HG02678 (cell line): Measurements from ENCODE around the gene SYMPK.
A peak's percentile ranks its signal among the peaks of the same experiment; 100 is the strongest.

Source experiments
- ATAC-seq: cut with Tn5 transposase; IDR thresholded peaks from one replicate; pipeline ENCODE4 v1.9.1; 2021; ENCODE audit warnings: mild to moderate bottlenecking, moderate library complexity; ENCODE audit not compliant: unreplicated experiment

Gene SYMPK

GRCh38 chr19:45886427-45887199 lies 23.7 kb upstream of the SYMPK start:
- peak; percentile 59 for ATAC-seq

DNA sequence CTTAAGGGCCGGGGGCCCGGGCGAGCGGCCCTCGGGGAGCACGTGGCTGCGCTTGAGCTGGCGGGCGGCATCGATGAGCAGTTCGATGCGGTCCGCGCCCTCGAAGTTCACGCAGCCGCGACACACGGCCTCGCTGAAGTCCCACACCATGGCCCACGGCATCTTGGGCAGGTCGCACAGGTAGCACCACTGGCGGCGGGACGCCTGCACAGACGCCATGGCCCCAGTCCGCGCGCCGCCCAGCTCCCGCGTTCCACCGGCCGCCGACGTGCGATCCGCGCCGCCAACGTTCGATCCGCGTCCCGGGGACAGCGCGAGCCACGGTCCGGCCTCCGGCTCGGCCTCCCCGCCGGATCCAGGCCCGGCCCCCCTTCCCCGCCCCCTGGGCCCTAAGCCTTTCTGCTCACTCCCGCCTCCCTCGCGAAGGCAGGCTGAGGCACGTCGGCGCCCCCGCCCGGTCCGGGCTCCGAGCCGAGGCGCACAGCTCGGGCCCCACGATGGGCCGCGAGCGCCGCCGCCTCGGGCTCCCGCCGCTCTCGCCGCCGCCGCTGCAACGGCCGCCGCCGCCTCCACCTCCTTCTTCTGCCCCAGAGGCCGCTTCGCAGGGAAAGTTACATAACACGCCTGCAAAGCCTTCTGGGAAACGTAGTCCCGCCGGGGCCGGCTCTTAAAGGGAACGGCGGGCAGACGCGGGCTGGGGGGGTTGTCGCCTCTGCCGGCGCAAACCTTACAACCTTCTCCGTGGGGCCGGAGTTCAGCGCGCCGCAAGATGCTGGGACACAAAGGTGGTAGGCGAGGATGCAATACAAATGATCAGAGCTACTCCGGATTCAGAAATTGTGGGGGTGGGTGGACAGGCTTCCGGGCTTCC lies 22.8 kb upstream of the SYMPK start, which contains the start of gene IRF2BP1:
Gene IRF2BP1, minus strand, starts transcription at position 586 of the 871 bp plus-strand sequence. Its CDS starts 367 bp downstream, at position 219.
- ATAC-seq: peak; percentile 49

GRCh38 chr19:45884682-45885555 lies 22.0 kb upstream of the SYMPK start:
- ATAC-seq: no peak

DNA sequence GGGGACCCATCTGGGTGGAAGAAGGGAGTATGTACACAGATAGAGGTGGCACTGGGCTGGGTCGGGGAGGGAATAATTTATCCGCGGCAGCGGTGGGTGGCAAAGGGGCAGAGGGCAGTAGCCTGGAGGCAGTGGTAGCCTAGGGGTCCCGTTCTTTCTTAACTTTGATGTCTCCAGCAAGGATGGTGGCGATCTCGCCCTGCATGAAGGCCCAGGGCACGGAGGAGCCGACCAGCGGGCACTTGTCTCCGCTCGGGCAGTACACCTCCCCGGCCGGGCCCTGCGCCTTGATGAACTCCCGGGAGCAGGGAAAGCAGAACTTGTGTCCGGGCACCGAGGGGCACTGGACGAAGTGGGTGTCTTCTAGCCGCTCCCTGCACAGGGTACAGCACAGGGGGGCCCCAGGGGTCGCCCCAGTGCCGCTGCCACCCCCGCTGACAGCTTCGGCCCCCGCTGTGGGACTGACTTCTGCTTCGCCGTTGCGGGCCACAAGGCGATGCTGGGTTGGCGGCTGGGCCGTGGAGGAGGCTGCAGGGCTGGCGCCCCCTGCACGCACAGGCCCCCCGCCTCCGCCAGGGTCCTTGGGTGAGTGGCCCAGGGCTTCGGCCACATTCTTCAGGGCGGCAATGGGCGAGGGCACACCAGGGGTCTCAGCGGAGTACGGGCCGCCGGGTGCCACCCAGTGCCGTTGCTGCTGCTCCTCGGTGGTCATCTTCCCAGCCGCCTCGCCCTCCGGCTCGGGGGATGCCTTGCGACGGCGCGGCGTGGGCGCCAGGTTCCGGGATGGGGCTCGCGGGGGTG lies 21.1 kb upstream of the SYMPK start:
- no peak for ATAC-seq

DNA sequence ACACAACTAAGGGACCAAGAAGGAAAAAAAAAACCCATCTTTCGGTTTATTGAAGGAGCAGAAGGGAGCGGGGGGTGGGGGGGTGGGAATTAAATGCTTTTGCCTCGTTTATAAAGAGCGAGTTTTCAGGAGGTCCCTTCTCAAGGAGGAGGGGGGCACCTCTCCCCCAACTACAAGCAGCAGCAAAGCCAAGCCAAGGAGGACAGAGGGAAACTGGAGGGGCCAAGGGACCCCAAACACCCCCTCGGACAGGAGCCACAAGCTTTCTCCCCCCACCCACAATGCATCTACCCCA lies 20.6 kb upstream of the SYMPK start:
- ATAC-seq: no peak

GRCh38 chr19:45882652-45883585 lies 20.0 kb upstream of the SYMPK start:
- ATAC-seq: peak; percentile 40

DNA sequence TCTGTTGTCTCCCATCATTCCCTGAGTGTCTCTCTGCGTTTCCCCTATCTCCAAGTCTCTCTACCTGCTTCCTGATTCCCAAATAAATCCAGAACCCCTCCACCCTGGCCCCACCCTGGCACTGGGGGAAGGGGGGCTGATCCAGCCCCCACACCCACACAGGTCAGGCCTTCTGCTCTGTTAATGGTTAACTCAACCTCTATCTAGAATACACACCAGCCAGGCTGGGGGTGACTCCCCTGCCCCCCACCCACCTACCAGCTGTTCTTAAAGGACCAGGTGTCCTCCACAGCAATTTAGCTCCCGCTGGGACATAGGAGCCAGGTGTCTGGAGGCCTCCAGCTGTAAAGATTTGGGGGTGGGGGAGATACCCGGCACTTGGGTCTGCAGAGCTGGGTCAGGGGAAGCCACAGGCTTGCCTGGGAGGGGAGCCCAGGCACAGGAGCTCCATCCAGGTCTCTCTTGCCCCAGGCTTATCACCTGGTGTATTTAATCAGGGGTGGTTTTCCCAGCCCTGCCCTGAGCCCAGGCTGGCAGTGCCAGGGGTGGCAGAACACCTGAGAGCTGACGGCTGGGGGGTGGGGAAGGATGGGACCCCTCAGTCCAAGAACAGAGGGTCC lies 19.1 kb upstream of the SYMPK start:
- no peak for ATAC-seq

DNA sequence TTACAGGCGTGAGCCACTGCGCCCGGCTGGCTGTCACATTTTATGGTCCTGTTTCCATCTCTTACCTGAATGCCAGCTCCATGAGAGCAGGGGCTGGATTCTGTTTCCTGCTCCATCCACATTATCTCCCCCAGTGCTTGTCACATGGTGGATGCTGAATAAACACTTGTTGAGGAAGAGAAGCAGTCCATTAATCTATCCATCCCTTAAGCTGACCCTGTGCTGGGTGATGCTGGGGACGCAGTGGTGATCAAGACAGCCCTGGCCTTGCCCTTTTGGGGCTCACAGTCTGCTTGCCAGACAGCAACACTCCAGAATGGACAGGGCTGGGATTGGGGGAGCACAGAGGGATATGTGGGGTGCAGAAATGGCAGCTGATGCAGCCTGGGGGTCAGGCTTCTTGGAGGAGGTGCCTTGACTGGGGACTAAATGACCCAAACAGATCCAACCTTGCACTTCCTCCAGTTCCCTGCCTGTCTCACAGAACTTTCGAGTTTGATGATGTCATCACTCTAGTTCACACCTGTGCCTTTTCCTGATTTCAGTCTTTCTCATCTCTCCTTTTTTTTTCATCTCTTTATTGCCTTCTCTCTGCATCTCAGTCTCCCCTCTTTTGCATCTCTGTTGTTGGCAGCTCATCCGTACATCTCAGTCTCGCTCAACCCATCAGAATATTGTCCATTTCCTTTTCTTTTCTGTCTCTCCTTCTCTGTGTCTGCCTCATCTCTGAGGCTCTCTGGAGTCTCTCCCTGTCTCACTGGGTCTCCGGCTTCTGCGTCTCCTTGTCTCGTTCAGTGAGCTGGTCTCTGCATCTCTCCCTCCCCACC lies 18.3 kb upstream of the SYMPK start:
- no peak for ATAC-seq

DNA sequence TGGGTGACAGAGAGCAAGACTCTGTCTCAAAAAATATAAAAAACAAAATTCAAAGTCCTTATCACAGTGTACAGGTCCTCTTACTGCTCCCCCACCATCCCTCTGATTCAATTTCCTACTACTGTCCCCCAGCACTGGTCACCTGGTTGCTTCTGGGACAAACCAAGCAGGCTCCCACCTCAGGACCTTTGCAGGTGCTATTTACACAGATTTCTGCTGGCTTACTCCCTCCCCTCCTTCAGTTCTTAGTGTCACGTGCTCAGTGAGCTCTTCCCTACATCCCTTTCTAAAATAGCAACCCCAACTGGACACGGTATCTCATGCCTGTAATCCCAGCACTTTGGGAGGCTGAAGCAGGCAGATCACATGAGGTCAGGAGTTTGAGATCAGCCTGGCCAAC lies 17.0 kb upstream of the SYMPK start:
- ATAC-seq: no peak

DNA sequence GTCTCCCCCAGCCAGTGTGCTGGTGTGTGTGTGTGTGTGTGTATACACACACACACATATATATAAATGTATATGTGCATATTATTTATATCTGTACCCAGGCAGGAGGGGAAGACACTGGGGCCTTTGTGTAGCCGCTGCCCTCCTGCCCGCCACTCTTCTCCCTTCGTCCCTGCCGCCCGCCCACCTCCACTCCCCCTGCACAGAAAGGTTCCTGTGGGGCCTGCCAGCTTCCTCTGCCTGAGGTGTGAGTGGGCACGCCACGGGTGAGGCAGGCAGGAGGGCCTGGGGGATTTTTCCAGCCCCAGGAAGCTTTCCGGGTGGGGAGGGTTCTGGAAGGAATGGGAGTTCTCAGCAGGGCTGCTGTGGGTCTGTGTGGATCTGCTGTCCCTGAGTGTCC lies 16.1 kb upstream of the SYMPK start:
- ATAC-seq: no peak

GRCh38 chr19:45878043-45878794 lies 15.3 kb upstream of the SYMPK start:
- no peak for ATAC-seq

- ATAC-seq: no peak
Observed at GRCh38 chr19:45876411-45877197, 13.7 kb upstream of the SYMPK start.

DNA sequence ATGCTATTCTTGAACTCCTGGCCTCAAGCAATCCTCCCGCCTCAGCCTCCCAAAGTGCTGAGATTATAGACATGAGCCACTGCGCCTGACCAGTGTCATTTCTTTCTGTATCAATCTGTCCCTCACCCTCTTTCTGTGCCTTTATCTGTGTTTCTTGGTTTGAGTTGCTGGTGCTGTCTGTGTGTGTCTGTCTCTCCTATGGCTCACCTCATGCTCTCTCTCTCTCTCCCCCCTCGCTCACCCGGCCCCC lies 13.1 kb upstream of the SYMPK start:
- no peak for ATAC-seq

GRCh38 chr19:45874620-45874966 lies 11.6 kb upstream of the SYMPK start:
- no peak for ATAC-seq

DNA sequence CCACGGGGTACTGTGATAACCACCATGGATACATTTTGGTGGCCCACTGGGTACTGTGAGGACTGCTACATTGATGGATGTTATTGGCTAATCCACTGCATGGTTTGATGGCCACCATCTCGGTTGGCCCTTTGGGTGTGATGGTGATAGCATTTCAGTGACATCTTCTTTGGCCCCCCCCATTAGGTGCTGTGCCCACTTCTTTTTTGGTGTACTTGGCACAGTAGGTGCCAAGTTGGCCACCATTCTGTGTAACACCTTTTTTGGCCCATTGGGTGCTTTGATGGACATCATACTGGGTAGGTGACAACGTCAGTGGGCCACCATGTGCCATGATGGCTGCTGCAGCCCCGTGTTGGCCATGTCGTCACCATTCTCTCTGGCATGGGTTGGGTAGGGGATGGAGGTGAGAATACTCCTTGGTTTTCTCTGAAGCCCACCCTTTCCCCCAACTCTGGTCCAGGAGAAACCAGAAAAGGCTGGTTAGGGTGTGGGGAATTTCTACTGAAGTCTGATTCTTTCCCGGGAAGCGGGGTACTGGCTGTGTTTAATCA lies 10.3 kb upstream of the SYMPK start:
- no peak for ATAC-seq

DNA sequence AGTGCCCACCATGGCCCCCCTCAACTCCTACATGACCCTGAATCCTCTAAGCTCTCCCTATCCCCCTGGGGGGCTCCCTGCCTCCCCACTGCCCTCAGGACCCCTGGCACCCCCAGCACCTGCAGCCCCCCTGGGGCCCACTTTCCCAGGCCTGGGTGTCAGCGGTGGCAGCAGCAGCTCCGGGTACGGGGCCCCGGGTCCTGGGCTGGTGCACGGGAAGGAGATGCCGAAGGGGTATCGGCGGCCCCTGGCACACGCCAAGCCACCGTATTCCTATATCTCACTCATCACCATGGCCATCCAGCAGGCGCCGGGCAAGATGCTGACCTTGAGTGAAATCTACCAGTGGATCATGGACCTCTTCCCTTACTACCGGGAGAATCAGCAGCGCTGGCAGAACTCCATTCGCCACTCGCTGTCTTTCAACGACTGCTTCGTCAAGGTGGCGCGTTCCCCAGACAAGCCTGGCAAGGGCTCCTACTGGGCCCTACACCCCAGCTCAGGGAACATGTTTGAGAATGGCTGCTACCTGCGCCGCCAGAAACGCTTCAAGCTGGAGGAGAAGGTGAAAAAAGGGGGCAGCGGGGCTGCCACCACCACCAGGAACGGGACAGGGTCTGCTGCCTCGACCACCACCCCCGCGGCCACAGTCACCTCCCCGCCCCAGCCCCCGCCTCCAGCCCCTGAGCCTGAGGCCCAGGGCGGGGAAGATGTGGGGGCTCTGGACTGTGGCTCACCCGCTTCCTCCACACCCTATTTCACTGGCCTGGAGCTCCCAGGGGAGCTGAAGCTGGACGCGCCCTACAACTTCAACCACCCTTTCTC lies 9.4 kb upstream of the SYMPK start:
- no peak for ATAC-seq
